IPS-15b (cell line): Measurements from ENCODE around the gene PAGR1.

ENCODE experiments used
- H3K27me3 ChIP-seq: one replicate; pipeline ENCODE4 v1.6.1; 2013; ENCODE audit warnings: low read length; ENCODE audit not compliant: control insufficient read depth, insufficient read depth
- H3K36me3 ChIP-seq: one replicate; pipeline ENCODE4 v1.6.1; 2013; ENCODE audit warnings: low read length; ENCODE audit not compliant: control insufficient read depth, insufficient read depth
- H3K4me1 ChIP-seq: one replicate; pipeline ENCODE4 v1.6.1; 2013; ENCODE audit warnings: mild to moderate bottlenecking, low read length; ENCODE audit not compliant: control insufficient read depth, insufficient read depth
- H3K4me3 ChIP-seq: one replicate; pipeline ENCODE4 v1.5.1; 2013; ENCODE audit warnings: low read depth, low read length
- H3K9ac ChIP-seq: one replicate; pipeline ENCODE4 v1.6.1; 2013; ENCODE audit warnings: low read depth, mild to moderate bottlenecking, low read length
- H3K9me3 ChIP-seq: one replicate; pipeline ENCODE4 v1.6.1; 2013; ENCODE audit warnings: mild to moderate bottlenecking, low read length; ENCODE audit not compliant: control insufficient read depth, insufficient read depth

Gene PAGR1

DNA sequence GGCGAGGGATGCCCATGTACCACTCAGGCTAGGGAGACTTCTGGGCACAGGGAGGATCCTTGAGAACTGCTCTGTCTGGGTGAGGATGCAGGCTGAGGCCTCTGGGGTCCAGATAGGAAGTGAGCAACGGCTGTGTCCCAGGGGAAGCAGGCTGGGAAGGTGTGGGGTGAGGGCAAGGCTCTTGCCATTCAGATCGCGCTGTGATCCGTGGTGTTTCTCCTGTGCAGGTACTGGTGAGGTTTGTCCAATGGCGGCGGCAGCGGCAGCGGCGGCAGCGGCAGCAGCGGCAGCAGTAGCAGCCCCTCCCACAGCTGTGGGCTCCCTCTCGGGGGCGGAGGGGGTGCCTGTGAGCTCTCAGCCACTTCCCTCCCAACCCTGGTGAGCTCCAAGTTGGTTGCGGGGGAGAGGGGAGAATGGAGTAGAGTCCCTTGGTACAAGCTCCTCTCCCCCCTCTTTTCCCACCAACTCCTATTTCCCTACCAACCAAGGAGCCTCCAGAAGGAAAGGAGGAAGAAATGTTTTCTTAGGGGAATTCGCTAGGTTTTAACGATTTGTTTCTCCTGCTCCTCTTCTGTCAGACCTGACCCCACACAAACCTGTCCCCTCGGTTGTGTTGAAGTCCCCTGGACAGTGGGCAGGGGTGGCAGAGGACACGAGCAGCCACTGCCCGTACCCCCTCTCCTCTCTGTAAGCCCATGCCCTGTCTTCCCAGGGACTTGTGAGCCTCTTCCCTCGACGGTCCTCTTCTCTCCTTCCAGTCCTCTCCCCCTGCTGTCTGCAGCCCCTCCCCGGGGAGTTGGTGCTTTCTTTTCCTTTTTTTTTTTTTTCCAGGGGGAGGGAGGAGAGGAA lies 5.9 kb upstream of the PAGR1 start:
- Histone ChIP-seq H3K36me3 (peaks cover 14% of the 10 kb centered on the region), H3K9ac (no peak overlapping the region), H3K4me1 (peaks cover 15% of the 10 kb centered on the region), H3K27me3 (no peaks in the 10 kb centered on the region), H3K9me3 (no peaks in the 10 kb centered on the region), H3K4me3 (peak overlapping the region; percentile 33)

DNA sequence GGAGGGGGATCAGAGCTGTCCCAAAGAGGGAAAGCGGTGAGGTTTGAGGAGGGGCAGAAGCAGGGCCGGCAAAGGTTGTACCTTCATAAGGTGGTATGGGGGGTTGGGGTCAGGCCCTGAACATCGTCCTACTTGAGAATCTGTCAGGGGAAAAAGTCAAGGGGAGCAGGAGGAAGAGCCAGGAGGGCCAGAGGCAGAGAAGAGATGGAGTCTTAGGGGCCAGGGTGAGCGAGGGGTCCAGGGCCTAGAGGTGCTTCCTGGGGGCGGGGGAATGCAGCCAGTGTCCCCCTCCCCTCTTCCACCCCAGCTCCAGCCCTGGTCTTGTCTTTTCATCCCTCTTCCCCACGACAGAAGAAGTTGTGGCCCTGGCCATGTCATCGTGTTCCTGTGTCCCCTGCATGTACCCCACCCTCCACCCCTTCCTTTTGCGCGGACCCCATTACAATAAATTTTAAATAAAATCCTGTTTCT lies 5.2 kb upstream of the PAGR1 start:
- no peak overlapping the region for H3K9ac ChIP-seq
- peak overlapping the region; percentile 87 for H3K4me3 ChIP-seq
- H3K4me1 ChIP-seq: peaks cover 15% of the 10 kb centered on the region

DNA sequence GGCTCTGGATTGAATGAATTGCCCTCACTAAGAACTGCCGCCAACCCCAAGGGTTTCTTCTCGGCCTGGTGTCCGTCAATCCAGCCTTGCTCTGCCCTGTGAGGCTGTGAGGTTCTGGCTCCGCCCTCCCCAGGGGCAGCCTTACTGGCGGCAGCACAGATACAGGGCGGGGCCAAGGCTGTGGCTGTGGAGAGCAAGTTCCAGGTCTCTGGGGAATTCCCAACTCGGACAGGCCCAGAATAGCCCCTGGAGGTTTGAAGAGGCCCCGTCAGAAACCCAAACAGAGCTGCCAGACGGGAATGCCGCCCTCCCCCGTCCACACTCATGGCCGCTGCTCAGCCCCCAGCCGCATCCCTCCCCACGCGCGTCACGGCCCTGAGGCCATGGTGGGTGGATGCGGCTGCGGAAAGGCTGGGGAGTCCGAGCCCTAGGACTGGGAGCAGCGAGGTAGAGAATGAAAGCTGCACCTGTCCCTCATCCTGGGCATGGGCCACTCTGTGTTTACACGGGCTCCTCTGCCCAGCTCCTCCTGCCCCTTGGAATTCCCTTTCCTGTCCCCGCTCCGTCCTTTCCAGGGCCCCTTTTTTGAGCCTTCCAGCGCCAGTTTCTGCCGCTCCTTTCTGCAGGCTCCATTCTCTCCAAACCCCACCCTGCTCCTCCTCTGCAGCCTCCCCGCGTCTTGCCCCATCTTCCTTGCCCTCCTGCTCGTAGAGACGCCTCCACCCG lies 4.6 kb upstream of the PAGR1 start:
- Histone ChIP-seq H3K36me3 (peaks cover 14% of the 10 kb centered on the region), H3K9me3 (no peaks in the 10 kb centered on the region), H3K9ac (peak overlapping the region; percentile 83), H3K27me3 (no peaks in the 10 kb centered on the region), H3K4me1 (peaks cover 15% of the 10 kb centered on the region), H3K4me3 (peak overlapping the region; percentile 87)

More for the DNA sequence above, 5.2 kb upstream of the PAGR1 start:
- H3K27me3 ChIP-seq: no peaks in the 10 kb centered on the region
- peaks cover 14% of the 10 kb centered on the region for H3K36me3 ChIP-seq
- no peaks in the 10 kb centered on the region for H3K9me3 ChIP-seq

DNA sequence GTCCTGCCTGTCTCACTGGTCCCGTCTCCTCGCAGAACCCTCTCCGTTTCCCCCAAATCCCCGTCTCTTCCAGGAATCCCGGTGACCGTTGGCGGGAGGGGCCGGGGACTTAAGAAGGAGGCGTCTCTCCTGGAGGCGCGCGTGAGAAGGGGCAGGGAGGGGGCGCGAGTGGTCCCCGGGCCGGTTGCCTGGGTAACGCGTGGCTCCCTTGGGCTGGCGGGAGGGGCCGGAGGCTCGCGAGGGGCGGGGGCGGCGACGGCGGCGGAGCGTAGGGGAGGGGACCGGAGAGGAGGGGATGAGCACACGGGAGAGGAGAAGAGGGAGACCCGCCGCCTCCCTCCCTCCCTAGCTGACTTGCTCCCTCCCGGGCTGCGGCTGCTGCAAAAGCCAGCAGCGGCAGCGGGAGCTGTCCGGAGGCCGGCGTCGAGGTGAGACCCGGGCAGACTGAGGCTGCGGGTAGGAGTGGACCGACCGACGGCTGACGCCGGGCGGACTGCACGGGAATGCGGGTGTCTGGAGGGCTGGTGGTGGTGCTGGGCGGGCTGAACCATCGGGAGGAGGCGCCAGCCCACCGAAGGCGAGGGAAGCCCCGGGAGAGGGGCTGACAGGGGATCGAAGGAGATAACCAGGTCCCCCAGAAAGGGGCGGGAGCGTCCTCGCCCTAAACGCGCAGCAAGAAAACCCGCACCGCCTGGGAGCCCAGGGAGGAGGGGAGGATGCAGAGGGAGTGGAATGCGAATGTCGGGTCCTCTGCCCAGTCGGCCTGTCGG lies 3.9 kb upstream of the PAGR1 start, which contains the start of gene PRRT2:
Gene PRRT2 (plus strand): TSS at position 298 of the 770 bp plus-strand sequence. CDS start 862 bp downstream, outside the sequence.
- peak within 1 kb of the TSS; percentile 83 for H3K9ac ChIP-seq
- H3K36me3 ChIP-seq: peaks cover 14% of the 10 kb centered on the region
- no peaks in the 10 kb centered on the region for H3K9me3 ChIP-seq
- peak within 1 kb of the TSS; percentile 87 for H3K4me3 ChIP-seq
- H3K4me1 ChIP-seq: peaks cover 15% of the 10 kb centered on the region
- H3K27me3 ChIP-seq: no peaks in the 10 kb centered on the region

DNA sequence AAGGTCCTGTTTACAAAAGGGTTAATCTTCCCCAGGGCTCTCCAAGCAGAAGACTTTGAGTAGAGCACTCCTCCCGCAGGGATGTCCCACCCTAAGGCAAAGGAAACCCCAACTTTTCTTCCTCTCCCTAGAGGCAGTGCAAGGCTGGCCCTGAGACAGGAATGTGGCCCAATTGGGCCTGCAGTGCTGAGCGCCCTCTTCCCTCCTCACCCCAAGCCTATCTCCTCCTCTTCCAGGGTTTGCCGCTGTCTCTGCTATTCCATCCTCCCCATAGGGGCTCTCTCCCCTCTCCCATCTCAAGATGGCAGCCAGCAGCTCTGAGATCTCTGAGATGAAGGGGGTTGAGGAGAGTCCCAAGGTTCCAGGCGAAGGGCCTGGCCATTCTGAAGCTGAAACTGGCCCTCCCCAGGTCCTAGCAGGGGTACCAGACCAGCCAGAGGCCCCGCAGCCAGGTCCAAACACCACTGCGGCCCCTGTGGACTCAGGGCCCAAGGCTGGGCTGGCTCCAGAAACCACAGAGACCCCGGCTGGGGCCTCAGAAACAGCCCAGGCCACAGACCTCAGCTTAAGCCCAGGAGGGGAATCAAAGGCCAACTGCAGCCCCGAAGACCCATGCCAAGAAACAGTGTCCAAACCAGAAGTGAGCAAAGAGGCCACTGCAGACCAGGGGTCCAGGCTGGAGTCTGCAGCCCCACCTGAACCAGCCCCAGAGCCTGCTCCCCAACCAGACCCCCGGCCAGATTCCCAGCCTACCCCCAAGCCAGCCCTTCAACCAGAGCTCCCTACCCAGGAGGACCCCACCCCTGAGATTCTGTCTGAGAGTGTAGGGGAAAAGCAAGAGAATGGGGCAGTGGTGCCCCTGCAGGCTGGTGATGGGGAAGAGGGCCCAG lies 3.0 kb upstream of the PAGR1 start:
- Histone ChIP-seq H3K9me3 (no peaks in the 10 kb centered on the region), H3K27me3 (no peaks in the 10 kb centered on the region), H3K4me3 (peak overlapping the region; percentile 87), H3K4me1 (peaks cover 15% of the 10 kb centered on the region), H3K9ac (no peak overlapping the region), H3K36me3 (peaks cover 15% of the 10 kb centered on the region)

DNA sequence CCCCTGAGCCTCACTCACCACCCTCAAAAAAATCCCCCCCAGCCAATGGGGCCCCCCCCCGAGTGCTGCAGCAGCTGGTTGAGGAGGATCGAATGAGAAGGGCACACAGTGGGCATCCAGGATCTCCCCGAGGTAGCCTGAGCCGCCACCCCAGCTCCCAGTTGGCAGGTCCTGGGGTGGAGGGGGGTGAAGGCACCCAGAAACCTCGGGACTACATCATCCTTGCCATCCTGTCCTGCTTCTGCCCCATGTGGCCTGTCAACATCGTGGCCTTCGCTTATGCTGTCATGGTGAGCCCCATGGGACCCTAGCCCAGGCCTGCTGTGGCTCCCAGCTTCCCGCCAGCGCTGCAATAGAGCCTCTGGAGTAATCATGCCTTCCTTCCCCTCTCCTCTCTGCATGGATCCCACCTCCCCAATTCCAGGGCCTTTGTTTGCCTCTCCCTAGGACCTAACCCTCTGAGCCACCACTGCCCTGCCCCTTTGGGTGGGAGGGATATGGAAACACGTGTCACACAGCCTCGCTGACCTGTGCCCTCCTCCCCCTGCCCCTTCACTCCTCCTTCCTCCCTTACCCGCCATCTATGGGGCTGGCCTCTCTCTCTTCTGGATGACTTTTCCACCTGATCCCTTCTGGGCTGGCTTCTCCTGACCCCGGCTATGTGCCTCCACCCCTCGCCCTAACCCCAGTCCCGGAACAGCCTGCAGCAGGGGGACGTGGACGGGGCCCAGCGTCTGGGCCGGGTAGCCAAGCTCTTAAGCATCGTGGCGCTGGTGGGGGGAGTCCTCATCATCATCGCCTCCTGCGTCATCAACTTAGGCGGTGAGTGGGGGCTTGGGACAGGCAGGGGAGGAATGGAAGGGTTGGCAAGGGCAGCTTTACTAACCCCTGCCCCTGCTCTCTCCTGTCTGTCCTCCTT lies 2.0 kb upstream of the PAGR1 start:
- Histone ChIP-seq H3K27me3 (no peaks in the 10 kb centered on the region), H3K9ac (no peak overlapping the region), H3K9me3 (no peaks in the 10 kb centered on the region), H3K4me3 (peak overlapping the region; percentile 90), H3K36me3 (peaks cover 18% of the 10 kb centered on the region), H3K4me1 (peaks cover 10% of the 10 kb centered on the region)

DNA sequence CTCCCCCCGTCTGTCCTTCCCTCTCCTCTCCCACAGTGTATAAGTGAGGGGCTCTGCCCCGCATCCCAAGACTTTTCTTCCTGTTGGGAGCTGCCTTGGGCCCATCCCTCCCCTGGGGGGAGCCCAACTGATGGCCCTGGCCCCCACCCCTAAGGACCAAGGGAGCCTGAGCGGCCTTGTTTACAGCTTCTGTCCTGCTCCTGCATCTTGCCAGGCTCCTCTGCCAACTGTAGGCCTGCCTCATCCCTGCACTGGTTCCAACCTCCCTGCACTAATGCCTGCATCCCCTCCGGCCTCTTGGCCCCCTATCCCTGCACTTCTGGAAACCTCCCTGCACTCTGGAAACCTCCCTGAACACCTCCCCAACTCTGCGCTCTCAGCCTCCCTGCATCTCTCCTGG lies 1.4 kb upstream of the PAGR1 start:
- peak overlapping the region; percentile 90 for H3K4me3 ChIP-seq
- H3K36me3 ChIP-seq: peaks cover 19% of the 10 kb centered on the region
- peaks cover 8% of the 10 kb centered on the region for H3K4me1 ChIP-seq
- no peaks in the 10 kb centered on the region for H3K27me3 ChIP-seq
- H3K9ac ChIP-seq: peak overlapping the region; percentile 47
- no peaks in the 10 kb centered on the region for H3K9me3 ChIP-seq

DNA sequence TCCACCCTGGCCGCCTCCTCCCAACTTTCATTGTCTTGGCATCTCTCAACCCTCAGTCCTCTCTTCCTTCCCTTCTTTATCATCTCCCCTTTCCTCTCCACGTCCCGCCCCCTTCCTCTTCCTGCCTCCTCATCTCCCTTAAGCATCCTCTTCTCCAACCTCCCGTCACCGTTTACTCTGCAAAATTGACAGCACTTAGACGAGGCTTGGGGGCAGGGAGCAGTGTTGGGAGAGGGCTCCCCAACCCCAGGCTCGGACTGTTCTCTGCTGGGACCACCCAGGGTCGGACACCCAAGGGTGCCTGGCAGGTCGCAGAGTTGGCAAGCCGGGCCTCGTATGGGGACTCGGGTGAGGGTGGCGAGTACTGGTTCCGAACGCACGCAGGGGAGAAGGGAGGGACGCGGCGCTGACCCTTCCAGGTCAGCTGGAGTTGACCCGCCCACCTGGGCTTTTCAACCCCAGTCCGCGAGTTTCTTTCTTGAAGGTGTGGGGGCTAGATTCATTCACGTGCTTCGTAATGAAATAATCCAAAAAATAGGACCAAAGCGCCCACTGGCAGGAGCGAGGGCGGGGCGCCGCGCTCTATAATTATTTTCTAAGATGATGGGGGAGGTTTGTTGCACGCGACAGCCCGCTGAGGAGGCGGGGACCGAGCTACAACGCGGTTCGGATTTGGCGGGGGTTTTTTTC lies 775 bp upstream of the PAGR1 start:
- peaks cover 21% of the 10 kb centered on the region for H3K36me3 ChIP-seq
- peaks cover 8% of the 10 kb centered on the region for H3K4me1 ChIP-seq
- H3K9me3 ChIP-seq: no peaks in the 10 kb centered on the region
- peak overlapping the region; percentile 47 for H3K9ac ChIP-seq
- H3K27me3 ChIP-seq: no peaks in the 10 kb centered on the region
- H3K4me3 ChIP-seq: peak overlapping the region; percentile 90

DNA sequence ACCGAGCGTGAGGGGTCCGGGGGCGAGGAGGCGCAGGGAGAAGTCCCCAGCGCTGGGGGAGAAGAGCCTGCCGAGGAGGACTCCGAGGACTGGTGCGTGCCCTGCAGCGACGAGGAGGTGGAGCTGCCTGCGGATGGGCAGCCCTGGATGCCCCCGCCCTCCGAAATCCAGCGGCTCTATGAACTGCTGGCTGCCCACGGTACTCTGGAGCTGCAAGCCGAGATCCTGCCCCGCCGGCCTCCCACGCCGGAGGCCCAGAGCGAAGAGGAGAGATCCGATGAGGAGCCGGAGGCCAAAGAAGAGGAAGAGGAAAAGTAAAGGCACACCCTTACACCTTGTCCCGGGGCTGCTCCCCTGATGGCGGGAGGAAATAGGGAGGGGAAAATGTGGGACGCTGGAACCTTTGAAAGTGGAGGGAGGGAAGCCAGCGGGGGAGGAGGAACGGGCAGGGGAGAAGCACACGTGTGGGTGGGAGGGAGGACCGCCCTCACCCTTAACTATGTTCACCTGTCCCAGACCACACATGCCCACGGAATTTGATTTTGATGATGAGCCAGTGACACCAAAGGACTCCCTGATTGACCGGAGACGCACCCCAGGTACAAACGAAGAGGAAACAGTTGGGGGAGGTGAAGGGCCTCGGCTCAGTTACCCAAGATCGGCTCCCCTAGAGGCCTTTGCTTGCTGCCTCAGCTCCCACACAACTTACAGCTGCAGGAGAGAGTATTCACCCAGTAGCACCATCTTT lies 916 bp downstream of the PAGR1 start:
- Histone ChIP-seq H3K4me1 (peaks cover 6% of the 10 kb centered on the region), H3K9me3 (no peaks in the 10 kb centered on the region), H3K36me3 (peaks cover 26% of the 10 kb centered on the region), H3K9ac (peak overlapping the region; percentile 94), H3K4me3 (peak overlapping the region; percentile 90), H3K27me3 (no peaks in the 10 kb centered on the region)
